ENCODE results near the gene CYP2R1. TPM values are rescaled to one million over a fixed set of nuclear protein-coding genes. Genes with fewer than 3 reads are reported as not detected.

CYP2R1 gene
- total RNA-seq: 21.2 and 21.9 TPM in 2 replicates
- 17.6 and 22.3 TPM in 2 replicates for polyA plus RNA-seq

GRCh38 chr11:14892036-14892556, at the start of gene CYP2R1:
TSS of gene CYP2R1 (minus strand) at chr11:14892231. CDS start at chr11:14892205, 26 bp downstream.
- Histone ChIP-seq H3K9me3 (ENCODE audit: low read depth) (no peaks in the 10 kb centered on the region), H3K4me1 (ENCODE audit: low read depth) (no peaks in the 10 kb centered on the region), H3K27ac (peak within 1 kb of the TSS; percentile 10), H3K4me3 (peak within 1 kb of the TSS; percentile 41), H3K27me3 (no peaks in the 10 kb centered on the region), H3K36me3 (no peaks in the 10 kb centered on the region)
- peak; percentile 96 to 99 for DNase-seq (ENCODE audit: low read depth in 1 of 2, low spot score in 1 of 2)
- TF ChIP-seq CTCF (IDR thresholded peaks at IDR 0.05; ENCODE audit: low read depth, low read length): peak; percentile 9

- H3K4me1 ChIP-seq (ENCODE audit: low read depth): no peaks in the 10 kb centered on the region
- H3K27ac ChIP-seq: no peak overlapping the region
- no peak overlapping the region for H3K4me3 ChIP-seq
- no peaks in the 10 kb centered on the region for H3K27me3 ChIP-seq
- TF ChIP-seq CTCF (IDR thresholded peaks at IDR 0.05; ENCODE audit: low read depth, low read length): no peak
- no peak for DNase-seq (ENCODE audit: low read depth in 1 of 2, low spot score in 1 of 2)
- no peaks in the 10 kb centered on the region for H3K9me3 ChIP-seq (ENCODE audit: low read depth)
- H3K36me3 ChIP-seq: no peaks in the 10 kb centered on the region
Measured at GRCh38 chr11:14938936-14939335, 46.9 kb upstream of the CYP2R1 start.

- TF ChIP-seq CTCF (IDR thresholded peaks at IDR 0.05; ENCODE audit: low read depth, low read length): no peak
- Histone ChIP-seq H3K27me3 (no peaks in the 10 kb centered on the region), H3K27ac (no peak overlapping the region), H3K9me3 (ENCODE audit: low read depth) (no peaks in the 10 kb centered on the region), H3K36me3 (no peaks in the 10 kb centered on the region), H3K4me1 (ENCODE audit: low read depth) (no peaks in the 10 kb centered on the region), H3K4me3 (no peak overlapping the region)
- no peak for DNase-seq (ENCODE audit: low read depth in 1 of 2, low spot score in 1 of 2)
Measured at GRCh38 chr11:14934641-14935351, 42.8 kb upstream of the CYP2R1 start.

DNA sequence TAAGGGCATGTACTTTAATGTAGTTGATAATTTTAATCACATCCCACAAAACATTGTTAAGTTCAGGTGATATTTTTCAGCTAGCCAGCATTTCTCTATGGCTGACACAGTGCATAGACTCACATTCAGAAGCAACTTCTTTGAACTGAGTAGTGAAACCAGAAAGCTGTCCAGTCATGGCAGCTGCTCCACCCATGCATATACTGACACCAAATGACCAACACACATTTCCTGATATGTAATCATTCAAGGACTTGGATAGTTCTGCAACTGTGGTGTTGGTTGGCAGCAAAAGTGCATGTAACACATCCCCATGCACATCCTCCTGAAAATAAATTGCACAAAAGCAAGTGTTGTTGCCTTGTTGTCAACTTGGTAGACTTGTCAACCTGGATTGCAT, 40.4 kb upstream of the CYP2R1 start:
- Histone ChIP-seq H3K4me3 (no peak overlapping the region), H3K9me3 (ENCODE audit: low read depth) (no peaks in the 10 kb centered on the region), H3K4me1 (ENCODE audit: low read depth) (no peaks in the 10 kb centered on the region), H3K27ac (no peak overlapping the region), H3K36me3 (no peaks in the 10 kb centered on the region), H3K27me3 (no peaks in the 10 kb centered on the region)
- no peak for TF ChIP-seq CTCF (IDR thresholded peaks at IDR 0.05; ENCODE audit: low read depth, low read length)
- no peak for DNase-seq (ENCODE audit: low read depth in 1 of 2, low spot score in 1 of 2)

DNA sequence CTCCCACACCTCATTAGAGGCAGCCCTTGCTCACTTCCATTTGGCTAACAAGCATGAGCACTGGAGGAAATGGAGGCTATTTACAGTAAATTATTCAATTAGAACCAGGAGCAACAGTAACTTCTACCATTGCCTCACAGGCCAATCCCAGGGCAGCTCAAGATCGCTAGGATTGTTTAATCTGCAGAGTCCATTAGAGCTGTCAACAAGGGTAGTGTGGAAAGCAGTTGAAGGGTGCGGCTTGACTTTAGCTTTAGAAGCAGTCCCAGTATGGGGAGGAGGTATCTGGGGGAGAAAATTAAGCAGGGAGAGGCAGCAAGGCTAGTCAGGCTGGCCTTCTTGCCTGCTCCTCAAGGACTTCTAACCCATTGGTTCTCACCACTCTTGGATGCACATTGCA, 38.3 kb upstream of the CYP2R1 start:
- no peaks in the 10 kb centered on the region for H3K9me3 ChIP-seq (ENCODE audit: low read depth)
- no peaks in the 10 kb centered on the region for H3K4me1 ChIP-seq (ENCODE audit: low read depth)
- peak in 1 of 2 donors; percentile 44 for DNase-seq (ENCODE audit: low read depth in 1 of 2, low spot score in 1 of 2)
- H3K27ac ChIP-seq: no peak overlapping the region
- no peak for TF ChIP-seq CTCF (IDR thresholded peaks at IDR 0.05; ENCODE audit: low read depth, low read length)
- H3K27me3 ChIP-seq: no peaks in the 10 kb centered on the region
- H3K36me3 ChIP-seq: no peaks in the 10 kb centered on the region
- H3K4me3 ChIP-seq: no peak overlapping the region
